Measurements from ENCODE around the gene GYPC.

Gene GYPC

DNA sequence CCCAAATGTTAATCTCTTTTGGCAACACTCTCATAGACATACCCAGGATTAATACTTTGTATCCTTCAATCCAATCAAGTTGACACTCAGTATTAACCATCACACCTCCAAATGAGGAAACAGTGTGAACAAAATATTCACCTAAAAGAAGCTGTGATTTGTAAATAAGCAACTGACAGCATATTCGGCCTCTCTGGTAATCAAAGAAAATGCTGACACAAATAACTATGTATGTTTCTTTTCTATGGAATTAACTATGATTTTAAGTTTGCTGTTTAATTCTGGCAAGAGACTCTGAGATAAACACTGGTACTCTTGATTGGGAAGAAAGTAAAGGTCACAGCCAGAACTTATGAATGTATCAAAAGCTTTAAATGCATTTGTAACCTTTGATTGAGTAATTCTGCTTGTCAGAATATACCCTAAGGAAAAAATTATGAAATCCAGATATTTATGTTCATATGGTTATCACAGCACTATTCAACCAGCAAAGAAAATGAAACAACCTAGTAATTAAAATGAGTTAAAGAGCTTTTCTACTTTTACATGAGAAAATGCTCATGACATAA is 3.6 kb upstream of the GYPC start:
- no peak for DNase-seq

DNA sequence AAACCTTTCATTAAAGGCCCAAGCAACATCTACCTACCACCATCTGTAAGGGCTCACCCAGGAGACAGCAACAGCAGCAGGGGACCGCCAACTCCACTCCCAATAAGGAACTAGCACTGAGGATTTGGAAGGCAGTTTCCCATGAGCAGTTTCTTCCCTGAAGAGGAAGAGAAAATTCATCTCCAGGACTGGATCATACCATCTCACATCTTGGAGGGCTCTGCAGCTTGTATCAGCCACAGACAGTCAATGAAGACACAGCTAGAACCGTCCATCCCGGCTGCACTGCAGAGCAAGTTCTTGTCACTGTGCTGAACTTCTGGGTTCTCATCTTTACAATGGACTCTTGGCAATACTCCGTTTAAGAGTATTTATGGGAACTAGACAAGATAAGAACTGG is 2.8 kb upstream of the GYPC start:
- DNase-seq = no peak

DNA sequence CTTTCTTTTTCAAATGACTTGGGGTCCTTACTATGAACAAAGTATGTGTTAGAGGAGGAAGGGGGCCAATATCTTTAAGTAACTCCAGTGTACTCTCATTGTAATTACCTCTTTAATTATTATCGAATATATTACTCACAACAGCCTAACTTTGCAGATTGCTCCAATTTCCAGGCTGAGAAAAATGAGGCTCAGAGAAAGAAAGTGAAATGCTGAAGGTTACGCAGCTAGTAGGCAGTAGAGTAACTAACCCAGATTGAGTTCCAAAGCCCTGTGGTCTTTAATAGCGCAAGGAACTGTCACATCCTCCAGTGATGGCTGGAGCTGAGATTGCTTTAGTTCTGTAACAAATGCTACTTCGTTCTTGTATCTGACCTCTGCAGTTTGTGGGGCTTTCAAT is 2.2 kb upstream of the GYPC start:
- no peak for DNase-seq

DNA sequence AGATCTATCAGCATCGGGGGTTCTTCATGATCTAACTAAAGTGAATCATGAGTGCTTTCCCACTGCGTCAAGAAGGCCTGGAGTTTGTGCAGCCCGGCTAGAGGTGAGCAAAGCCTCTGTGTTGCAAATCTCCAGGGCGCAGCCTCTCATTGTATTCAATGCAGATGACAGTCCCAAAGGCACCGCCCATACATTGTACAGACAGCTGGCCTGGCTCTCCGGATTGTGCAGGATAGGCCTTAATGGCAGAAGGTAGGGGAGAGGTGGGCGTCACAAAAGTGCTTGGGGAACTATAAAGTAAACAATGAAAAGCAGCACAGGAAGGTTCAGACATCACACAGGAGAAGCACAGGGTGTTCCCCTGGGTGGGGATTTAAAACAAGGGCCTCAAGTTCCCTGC is 907 bp upstream of the GYPC start:
- no peak for DNase-seq

DNA sequence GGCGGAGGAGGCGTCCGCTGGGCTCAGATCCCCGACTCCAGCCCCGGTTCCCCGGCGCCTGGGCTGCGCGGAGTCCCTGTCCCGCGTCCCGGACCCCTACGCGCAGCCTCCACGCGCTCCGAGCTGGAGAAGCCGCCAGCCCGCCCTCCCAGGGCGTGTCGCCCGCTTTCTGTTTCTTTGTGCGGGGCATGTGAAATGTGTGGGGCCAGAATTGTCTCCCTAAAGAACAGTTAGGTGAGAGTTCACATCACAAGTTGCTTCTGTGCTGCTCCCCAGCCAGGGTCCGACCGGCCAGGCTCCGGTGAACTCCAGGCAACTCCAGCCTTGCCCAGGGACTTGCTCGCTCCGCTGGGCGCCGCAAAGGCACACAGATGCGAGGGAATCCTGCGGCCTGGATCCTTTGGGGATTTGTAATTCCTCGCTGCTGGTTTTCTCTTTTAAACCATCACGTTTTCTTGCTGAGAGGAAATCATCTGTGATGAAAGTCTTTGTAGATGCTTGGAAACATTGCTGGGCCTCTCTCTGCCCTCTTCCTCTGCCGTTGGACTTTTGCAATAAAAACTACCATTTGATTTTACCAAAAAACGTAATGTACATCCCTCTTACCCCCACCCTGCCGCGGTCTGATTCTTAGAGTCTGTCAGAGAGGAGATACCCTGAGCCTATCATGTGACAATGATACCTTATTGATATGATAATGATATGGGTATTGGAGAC is 631 bp downstream of the GYPC start:
- peak; percentile 63 for DNase-seq

DNA sequence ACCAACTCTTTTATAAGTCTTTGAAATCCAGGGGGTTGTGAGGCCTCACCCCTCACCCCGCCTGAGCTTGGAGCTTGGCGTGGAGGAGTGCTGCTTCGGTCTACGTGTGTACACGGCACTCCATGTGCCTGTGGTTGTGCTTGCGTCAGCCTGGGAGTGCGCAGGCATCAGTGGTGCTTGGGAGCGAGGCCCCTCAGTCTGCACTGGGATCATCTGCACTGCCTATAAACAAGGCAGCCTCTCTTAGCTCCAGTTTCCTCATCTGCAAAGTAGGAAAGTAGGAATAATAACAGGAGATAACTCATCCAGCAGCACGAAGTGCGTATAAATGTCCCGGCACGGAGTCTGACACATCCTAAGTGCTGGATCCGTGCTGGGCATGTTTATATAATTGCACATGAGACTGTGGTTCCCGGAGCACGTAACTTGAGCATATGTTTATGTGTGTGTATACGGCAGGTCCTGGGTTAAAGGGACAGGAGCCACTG is 1.2 kb downstream of the GYPC start:
- DNase-seq = peak; percentile 68

DNA sequence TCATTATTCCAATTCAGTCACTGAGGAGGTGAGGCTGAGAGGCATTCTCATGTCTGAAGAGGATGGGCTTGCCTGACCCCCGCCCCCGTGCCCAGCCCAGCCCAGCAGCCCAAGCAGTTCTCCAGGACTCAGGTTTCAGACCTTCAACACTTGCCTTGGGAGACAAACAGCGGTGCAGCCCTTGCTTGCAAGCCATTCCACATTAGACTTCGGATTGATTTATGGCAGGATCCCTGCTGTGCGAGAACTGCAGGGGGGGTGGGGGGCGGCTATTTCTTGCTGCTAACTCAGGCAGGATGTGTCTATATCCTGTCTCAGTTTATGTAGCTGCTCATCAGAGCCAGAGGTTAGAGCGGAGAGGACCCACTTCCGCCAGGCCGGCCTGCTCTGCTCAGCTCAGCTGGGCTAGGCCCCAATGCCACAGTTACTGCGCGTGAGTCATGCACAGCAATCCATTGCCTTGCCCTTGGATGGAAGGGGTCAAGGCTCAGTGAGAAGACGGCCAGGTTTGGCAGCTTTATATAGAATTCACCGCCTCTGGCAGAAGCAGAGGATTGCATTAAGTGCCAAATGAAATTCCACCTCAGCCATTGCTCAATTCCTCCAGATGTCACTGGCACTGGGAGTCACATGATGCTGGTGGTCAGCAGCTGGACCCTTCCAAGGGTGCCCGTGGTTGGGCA is 1.8 kb downstream of the GYPC start:
- peak; percentile 81 for DNase-seq

DNA sequence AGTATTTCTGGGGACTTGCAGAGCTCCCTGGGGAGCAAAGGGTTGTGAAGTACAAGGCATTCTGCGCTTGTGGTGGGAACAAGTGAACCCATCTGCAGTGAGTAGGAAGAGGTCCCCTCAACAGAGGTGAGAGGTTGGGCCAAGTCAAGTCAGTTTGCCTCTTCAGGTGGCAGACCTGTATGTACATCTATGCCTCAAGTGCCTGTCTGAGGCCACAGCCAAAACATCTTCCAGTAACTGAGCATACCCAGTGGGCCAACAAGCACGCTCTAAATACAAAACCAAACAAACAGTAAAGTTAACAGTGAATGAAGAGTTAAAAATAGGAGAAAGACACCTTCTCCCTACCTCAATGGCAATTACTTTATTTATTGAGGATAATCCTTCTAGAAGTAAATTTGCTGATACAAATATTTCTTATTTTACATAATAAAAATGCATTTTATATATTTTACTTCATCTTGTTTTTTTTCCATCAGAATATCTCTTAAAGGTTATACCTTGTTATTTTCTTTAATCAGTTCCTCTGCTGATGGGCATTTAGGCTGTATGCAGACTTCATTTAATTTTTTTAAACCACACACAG is 2.5 kb downstream of the GYPC start:
- no peak for DNase-seq

DNA sequence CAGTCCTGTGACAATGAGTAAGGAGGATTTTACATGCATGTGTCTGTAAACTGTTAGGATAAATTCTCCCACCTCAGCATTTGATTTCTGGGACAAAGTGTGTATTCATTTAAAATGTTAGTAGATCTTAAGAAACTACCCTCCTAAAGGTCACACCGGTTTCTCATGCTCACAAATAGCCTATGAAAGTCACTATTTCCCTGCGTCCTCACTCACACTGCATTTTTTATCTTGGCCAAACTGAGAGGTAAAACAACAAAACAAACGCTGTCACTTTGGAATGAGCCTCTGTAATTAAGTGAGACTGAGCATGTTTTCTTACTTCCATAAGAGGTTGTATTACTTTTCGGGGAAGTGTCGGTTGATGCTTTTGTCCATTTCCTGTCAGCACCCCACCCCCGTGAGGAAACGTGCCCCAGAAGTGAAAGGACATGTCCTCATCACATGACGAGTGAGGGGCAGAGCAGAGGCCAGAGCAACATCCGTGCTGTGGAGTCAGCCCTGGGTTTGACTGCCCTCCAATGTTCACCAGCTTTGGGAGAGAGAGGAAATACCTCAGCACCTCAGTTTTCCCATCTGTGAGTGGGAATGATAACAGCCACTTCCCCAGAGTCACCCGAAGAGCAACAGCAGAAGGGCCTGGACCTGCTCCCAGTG is 3.1 kb downstream of the GYPC start:
- peak; percentile 75 for DNase-seq

DNA sequence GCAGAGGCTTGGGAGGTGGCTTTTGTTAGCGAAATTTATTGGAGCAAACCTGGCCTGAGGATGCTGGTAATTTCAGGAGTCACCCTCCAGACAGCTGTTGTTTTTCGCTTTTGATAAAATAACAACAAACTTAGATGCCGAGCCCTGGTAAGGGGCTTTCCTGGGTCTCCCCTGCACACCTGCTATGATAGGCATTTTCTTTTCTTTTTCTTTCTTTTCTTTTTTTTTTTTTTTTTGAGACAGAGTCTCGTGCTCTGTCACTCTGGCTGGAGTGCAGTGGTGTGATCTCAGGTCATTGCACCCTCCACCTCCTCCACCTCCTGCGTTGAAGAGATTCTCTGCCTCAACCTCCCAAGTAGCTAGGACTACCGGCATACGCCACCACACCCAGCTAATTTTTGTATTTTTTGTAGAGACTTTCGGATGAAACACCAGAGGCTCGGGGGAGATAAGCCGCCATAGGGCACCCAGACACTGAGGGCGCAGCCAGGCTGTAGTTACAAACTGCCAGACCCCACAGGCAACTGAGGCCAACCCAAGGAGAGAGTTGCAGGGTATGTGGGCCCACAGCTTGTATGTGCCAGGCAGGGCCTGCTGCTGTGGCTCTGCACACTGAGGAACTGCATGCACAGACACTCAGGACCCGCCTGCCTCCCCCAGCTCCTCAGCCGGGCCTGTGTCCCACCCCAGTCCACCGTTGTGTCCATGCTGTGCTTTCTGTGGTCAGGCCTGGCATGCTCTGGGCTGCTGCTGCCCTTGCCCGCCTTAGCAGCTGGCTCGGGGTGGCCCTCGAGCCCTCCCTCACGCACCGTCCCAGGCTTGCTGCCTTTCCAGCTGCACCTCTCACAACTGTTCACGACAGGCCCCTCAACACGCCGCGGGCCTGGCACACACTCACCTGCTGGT is 3.9 kb downstream of the GYPC start:
- DNase-seq = no peak

DNA sequence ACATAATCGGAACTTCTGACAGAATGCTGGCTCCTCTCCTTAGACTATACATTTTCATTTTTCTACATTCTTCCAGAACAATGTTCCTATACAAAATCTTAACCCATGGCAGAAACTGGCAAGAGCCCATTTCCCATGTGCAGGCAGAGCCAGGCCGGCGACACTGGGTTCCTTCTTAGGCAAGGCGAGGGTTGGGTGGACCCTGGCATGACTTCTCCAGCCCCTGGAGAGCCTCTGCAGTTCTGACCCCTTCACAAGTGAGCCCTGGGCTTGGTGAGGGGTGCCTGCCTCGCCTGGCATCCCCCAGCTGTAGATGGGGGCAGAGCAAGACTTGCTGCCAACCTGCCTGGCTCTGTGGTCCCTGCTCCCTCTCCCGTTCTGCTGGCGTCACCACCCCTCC is 5.0 kb downstream of the GYPC start:
- DNase-seq = no peak

DNA sequence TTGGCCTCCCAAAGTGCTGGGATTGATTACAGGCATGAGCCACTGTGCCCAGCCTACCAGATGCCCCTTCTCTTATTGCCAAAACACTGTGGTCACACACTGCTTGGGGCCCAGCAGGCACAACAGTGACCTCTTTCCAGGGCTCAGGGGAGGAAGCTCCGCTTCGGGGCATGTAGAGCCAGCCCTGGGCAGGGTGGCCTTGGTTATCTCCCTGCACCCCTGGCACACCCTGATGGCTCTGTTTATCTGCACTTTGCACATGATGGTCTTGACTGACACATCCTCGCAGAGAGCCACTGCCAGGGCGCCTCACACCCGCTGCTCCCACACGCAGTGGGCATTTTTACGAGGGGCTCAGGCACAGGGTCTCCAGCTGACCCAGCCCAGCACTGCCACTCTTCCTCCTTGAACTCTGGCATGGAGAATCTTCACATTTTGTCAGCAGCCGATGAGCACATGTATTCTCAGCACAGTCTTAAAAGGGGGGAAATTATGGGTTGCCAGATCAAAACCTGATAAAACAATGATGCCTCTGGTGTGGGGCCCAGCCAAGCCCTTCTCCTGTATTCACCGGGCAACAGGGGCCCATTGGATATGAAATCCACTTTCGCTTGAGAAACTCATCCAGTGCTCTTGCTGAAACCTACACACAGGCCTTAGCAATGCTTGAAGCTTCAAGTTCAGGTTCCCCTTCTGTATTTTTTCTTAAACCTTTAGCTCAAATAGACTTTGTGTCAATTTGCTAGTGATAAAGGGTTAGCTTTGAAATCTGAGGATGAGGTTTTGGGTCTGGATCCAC is 5.9 kb downstream of the GYPC start:
- DNase-seq = peak; percentile 43

DNA sequence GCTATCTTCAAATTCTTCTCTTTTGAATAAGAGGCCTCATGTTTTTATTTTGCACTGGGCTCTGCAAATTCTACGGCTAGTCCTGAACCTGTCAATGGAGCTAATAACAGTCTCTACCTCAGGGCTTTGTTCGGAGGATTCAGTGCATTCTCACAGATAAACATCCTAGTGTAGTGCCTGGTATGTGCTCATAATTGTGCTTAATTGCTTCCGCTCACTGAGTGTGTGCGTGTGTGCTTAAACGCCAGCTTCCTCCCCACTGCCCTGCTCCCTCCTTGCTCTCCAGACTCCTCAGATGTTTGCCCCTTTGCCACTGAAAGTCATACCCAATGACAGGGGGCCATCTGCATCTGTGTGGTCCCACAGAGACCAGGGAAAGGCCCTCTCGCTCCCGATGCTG is 6.7 kb downstream of the GYPC start:
- peak; percentile 19 for DNase-seq

DNA sequence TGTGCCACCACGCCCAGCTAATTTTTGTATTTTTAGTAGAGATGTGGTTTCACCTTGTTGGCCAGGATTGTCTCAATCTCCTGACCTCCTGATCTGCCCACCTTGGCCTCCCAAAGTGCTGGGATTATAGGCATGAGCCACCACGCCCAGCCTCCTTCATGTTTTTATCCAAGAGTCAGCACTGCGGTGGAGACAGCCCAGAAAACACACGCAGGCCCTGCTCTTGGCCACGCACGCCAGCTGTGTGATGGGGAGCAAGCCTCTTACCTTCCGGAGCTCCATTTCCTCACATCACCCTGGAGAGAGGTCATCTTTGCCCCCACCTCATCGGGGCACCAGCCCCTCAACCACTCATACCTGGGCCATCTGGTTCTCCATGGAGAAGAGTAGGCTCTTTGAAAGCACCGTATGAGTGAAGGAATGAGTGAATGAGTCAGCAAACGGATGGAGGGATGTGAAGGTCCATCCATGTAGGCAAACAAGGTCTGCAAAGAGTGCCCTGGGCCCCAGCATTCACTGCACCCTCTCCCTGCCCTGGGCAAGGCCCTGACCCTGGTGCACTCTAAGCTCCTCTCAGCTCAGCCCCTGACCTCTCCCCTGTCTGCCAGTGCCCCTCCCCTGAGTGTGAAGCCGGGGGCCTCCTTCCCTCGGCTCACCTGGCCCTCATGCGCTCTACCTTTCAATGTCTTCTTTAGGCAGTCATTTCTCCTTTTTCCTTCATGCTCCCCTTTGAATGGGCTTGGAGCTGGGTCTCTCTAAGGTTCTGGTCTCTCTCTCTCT is 7.4 kb downstream of the GYPC start:
- DNase-seq = no peak

DNA sequence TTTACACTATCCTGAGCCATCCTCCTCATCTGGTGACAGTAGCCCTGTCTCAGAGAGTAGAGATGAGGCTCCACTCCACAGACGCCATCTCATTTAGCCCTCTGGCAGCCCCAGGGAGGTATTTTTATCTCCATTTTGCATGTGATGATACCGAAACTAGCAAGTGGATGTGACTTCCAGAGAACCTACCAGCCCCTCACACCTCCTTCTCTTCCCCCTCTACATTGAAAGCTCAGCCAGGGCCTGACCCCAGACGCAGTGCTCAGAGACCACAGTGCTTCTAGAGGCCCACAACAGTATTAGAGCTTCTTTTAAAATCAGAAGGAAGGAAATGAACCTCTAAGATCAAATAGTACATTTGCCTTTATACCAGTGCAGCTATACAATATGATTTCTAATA is 8.3 kb downstream of the GYPC start:
- DNase-seq = peak; percentile 42

DNA sequence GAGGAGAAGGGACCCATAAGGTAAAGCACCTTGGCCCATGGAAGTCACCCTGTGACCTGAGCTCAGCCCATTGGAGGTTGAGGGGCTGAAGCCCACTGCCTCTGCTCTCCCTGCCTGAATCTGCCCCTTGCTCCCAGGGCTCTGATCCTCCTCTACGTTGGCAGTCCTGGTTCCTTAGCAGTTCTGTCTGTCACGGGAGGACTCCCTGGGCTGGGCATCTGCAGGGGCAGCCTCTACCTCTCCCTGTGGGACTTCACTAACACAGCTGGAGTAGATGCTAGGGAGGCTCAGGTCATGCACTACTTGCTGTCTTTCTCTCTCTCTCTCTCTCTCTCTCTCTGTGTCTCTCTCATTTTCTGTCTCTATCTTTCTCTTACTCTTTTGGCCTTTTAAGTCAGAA is 8.7 kb downstream of the GYPC start:
- DNase-seq = no peak

DNA sequence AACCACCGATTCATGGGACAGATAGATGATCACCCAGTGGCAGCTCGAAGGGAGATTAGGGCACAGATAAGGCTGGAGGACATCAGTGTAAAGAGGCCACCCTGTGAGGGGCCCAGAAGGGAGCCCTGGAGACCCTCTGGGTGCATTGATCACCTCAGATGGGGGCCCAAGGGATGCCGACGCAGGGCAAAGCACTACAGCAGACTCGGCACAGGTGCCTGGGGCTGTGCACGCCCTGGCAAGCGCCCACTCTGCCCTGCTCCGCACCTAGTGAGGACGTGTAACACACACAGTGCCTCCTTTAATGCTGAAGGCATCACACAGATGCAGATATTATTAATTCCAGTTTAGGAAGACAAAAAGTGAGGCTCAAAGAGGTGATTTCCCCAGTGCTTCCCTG is 9.5 kb downstream of the GYPC start:
- no peak for DNase-seq

DNA sequence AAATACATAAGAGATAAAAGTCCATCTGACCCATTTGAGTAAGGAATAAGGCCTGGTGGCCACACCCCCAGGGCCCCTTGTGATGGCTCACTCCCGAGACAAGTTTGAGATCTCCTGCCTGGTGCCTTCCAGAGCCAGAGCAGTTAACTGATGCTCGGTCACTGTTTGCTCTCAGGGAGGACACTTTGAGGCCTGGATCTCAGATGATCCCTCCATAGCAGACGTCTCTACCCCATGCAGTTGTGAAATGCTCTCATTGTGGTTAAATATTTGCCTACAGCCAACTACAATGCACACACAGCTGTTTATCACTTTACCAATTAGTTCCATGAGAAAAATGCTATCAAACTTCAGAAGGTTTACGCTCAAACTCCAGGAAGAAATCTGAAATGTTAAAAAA is 12.3 kb downstream of the GYPC start:
- DNase-seq = no peak

DNA sequence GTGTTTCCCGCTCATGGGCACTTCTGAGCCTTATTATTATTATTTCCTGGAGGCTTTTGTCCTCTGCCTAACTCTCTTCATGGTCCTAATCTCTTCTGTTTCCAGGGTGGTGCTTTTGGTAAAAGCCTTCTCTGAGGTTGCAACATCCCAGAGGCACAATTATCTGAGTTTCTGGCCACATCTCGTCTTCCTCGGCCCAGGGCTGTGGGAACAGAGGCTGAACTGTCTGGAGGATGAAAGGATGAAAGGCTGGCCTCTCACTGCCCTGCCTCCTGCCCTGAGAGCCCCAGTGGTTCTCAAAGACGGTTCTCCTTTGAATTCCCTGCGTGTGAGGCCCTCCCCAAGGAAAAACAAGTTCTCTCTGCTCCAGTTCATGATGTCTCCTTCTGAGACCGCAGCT is 13.8 kb downstream of the GYPC start:
- DNase-seq = no peak

DNA sequence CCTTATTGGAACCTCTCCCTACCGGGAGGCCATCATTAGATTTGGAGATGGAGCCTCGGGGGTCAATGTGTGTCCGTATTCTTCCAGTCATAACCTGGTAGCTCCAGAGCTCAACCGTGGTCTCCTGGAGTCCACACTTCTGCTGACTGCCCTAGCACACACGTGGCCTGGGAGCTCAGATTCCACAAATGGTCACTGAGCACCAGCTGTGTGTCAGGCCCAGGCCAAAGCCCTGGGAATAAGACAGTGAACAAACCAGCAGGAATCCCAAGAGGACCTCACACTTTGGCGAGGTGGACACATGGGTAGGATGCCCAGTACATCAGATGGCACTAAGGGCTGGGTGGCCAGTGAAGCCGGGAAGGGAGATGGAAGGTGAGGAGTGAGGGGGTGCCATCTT is 15.5 kb downstream of the GYPC start:
- no peak for DNase-seq
